AG10803 (cell line): ENCODE results near the gene NDUFA13.

Source experiments
- DNase-seq: peaks from one replicate; pipeline ENCODE4 v3.0.0; 2010; ENCODE audit warnings: low read depth
- H3K4me3 ChIP-seq: 2 replicates; pipeline ENCODE4 v1.5.1; 2011; ENCODE audit warnings: mild to moderate bottlenecking, low read length, control low read depth
- TF ChIP-seq, protein P1 (sequence below): conservative IDR thresholded peaks from 2 replicates; pipeline ENCODE4 v1.5.1; 2011; ENCODE audit warnings: mild to moderate bottlenecking, low read length, control low read depth, inconsistent platforms

NDUFA13 gene

DNA sequence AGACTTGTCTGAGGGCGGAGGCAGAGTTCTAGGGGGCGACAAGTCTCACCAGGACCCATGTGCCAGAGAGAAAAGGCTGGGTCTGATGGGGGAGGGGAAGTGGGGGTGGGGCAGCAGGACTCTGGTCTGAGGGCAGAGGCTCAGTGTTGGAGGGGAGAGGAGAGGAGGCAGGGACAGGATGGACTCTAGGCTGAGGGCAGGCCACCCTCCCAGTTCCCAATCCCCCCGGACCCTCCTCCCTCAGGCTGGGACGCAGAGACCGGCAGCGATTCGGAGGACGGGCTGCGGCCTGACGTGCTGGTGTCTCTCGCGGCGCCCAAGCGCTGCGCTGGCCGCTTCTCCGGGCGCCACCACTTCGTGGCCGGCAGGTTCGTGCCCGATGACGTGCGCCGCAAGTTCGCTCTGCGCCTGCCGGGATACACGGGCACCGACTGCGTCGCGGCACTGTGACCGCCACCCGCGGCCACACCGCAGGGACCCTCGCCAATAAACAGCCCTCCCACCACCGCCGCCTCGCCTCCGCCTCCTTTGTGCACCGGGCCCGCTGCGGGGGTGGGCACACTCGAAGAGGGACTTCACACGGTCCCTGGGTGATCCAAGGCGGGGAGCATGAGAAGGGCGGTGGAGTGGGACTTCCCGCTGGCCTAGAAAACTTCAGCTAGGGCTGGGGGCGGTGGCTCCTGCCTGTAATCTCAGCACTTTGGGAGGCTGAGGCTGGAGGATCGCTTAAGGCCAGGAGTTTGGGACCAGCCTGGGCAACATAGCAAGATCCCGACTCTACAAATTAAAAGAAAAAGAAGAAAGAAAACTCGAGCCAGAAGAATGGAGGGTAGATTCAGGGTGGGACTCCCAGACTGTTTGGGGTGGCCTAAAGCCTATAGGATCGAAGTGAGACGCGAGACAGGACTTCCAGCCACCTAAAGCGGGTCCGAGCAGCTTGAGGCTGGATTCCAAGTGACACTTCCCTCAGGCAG lies 21.3 kb downstream of the NDUFA13 start:
- no peak for DNase-seq
- TF ChIP-seq, protein P1, sequence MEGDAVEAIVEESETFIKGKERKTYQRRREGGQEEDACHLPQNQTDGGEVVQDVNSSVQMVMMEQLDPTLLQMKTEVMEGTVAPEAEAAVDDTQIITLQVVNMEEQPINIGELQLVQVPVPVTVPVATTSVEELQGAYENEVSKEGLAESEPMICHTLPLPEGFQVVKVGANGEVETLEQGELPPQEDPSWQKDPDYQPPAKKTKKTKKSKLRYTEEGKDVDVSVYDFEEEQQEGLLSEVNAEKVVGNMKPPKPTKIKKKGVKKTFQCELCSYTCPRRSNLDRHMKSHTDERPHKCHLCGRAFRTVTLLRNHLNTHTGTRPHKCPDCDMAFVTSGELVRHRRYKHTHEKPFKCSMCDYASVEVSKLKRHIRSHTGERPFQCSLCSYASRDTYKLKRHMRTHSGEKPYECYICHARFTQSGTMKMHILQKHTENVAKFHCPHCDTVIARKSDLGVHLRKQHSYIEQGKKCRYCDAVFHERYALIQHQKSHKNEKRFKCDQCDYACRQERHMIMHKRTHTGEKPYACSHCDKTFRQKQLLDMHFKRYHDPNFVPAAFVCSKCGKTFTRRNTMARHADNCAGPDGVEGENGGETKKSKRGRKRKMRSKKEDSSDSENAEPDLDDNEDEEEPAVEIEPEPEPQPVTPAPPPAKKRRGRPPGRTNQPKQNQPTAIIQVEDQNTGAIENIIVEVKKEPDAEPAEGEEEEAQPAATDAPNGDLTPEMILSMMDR: no peak

DNA sequence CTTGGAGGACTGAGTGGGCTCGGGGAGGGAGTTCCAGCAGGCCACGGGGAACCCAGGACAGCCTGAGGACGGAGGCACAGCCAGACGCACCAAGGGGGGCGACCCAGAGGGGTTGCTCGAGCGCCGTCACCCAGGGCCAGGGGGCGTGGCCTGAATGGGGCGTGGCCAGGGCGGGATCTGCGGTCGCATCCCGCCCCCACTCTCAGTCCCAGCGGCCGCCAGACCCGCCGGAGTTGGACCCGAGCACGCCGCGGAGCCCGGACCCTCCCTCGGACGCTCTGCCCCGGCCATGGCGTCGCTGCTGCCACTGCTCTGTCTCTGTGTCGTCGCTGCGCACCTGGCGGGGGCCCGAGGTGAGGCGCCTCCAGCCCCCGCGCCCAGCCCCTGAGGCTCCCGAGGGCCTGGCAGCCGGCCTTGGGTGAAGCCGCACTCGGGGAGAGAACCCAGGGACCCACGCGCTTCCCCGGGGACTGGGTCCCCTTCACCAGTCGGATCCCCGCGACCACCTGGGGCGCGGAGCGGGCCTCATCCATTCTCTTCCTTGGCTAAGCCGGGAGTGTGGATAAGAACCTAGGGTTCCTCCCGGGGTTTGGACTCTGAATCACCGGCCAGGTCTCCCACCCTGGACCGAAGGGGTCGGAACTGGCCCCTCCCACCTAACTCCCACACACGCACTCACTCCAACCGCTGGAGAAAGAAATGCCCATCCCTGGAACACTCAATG lies 22.2 kb downstream of the NDUFA13 start, which contains the start of gene CILP2:
CILP2 (plus strand) TSS at position 205 of the 724 bp plus-strand sequence; CDS start at position 290, 85 bp downstream.
- TF ChIP-seq, protein P1: no peak
- no peak for DNase-seq
- peak within 1 kb of the TSS; percentile 9; the same call in 1 of the 2 replicates for H3K4me3 ChIP-seq

More for the DNA sequence above, 21.3 kb downstream of the NDUFA13 start:
- peak overlapping the region; percentile 7; the same call in 1 of the 2 replicates for H3K4me3 ChIP-seq

- no peak overlapping the region for H3K4me3 ChIP-seq
- TF ChIP-seq, protein P1: no peak
These were observed 22.8 kb downstream of the NDUFA13 start for GRCh38 chr19:19538785-19539166.

DNA sequence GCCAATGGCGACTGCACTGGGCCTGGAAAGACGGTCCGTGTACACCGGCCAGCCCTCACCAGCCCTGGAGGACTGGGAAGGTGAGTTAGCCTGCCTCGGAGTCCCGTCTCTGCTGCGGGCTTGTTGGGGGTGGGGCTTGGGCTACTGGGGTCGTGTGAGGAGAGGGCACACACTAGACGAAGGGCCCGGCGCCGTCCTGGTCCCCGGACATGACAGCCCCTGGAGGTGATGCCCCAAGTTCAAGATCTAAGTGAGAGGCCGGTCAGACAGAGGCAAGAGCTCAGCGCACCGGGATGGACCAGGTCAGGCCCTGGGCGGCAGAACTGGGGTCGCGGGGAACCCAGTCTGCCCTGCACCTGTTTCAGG lies 23.7 kb downstream of the NDUFA13 start:
- H3K4me3 ChIP-seq: no peak overlapping the region
- TF ChIP-seq, protein P1: no peak
- DNase-seq: no peak

More at GRCh38 chr19:19538785-19539166, 22.8 kb downstream of the NDUFA13 start:
- no peak for DNase-seq

GRCh38 chr19:19540064-19540714 lies 24.2 kb downstream of the NDUFA13 start:
- peak; percentile 57 for DNase-seq
- TF ChIP-seq, protein P1: no peak
- peak overlapping the region; percentile 26; the same call in 1 of the 2 replicates for H3K4me3 ChIP-seq

- TF ChIP-seq, protein P1: no peak
- no peak for DNase-seq
- H3K4me3 ChIP-seq: peak overlapping the region; percentile 26; the same call in 1 of the 2 replicates
These were observed 24.9 kb downstream of the NDUFA13 start for GRCh38 chr19:19540715-19541515.
